Ascending aorta (tissue), 2 donors: ENCODE measurements around the gene INPP4A. TPM values are rescaled to one million over a fixed set of nuclear protein-coding genes. Genes with fewer than 3 reads are reported as not detected.

Experiments
- DNase-seq, 2 donors: peaks; one replicate each; pipeline ENCODE4 v3.0.0-alpha.2; 2019; ENCODE audit warnings: low spot score in 2 of 2
- H3K27ac ChIP-seq, 2 donors: fragments of 200-600 bp; sonication (generic); one replicate each; pipeline ENCODE4 v1.5.1; 2016 to 2017; ENCODE audit warnings: mild to moderate bottlenecking in 1 of 2
- H3K27me3 ChIP-seq: fragments of 200-600 bp; sonication (generic); one replicate; pipeline ENCODE4 v1.5.1; 2017
- H3K36me3 ChIP-seq, 2 donors: fragments of 200-600 bp; sonication (generic); one replicate each; pipeline ENCODE4 v1.5.1; 2016
- H3K4me1 ChIP-seq, 2 donors: fragments of 200-600 bp; sonication (generic); one replicate each; pipeline ENCODE4 v1.5.1; 2016 to 2017; ENCODE audit warnings: mild to moderate bottlenecking in 1 of 2
- H3K4me3 ChIP-seq, 2 donors: fragments of 200-600 bp; sonication (generic); one replicate each; pipeline ENCODE4 v1.5.1; 2016 to 2017; ENCODE audit warnings: mild to moderate bottlenecking in 1 of 2
- H3K9me3 ChIP-seq, 2 donors: fragments of 200-600 bp; sonication (generic); one replicate each; pipeline ENCODE4 v1.5.1; 2016
- CTCF ChIP-seq, 3 experiments: fragments of 200-600 bp in 2 of 3; fragments of 450-650 bp in 1 of 3; sonication (generic) in 2 of 3; IDR thresholded peaks; one replicate each; pipeline ENCODE4 v1.5.1; 2016 to 2019; ENCODE audit warnings: antibody characterized with exemption in 3 of 3, mild to moderate bottlenecking in 1 of 3, moderate library complexity in 1 of 3
- intact Hi-C: fragments of 100-400 bp; cut with DNase I; formaldehyde crosslinking; loops from one replicate; pipeline ENCODE4 v1.15.1; 2023
- total RNA-seq: library from RNA; depleted of rRNA; stranded (reverse); fragments of >200 nt; gene quantifications from one replicate; pipeline ENCODE4 v1.1.0, GENCODE V29; 2016

INPP4A gene
- total RNA-seq, 1 donor from 2014 or later = 52.8 TPM

GRCh38 chr2:98577313-98577712 is 132.7 kb downstream of the INPP4A start:
- DNase-seq = no peak
- H3K4me3 ChIP-seq = no peak overlapping the region
- intact Hi-C loops = no loop called here
- H3K4me1 ChIP-seq = no peaks in the 10 kb centered on the region
- no peak for TF ChIP-seq CTCF (IDR thresholded peaks at IDR 0.05)
- H3K9me3 ChIP-seq = no peaks in the 10 kb centered on the region
- no peak overlapping the region for H3K27ac ChIP-seq
- H3K36me3 ChIP-seq = peaks cover 35 to 59% of the 10 kb centered on the region in 2 donors
- H3K27me3 ChIP-seq = no peaks in the 10 kb centered on the region

- H3K9me3 ChIP-seq = no peaks in the 10 kb centered on the region
- H3K27me3 ChIP-seq = no peaks in the 10 kb centered on the region
- TF ChIP-seq CTCF (IDR thresholded peaks at IDR 0.05) = no peak
- H3K27ac ChIP-seq = no peak overlapping the region
- H3K4me1 ChIP-seq = no peaks in the 10 kb centered on the region
- DNase-seq = no peak
- H3K36me3 ChIP-seq = peaks cover 34 to 59% of the 10 kb centered on the region in 2 donors
- no peak overlapping the region for H3K4me3 ChIP-seq
- intact Hi-C loops = no loop called here
Observed at GRCh38 chr2:98578231-98578630, 133.6 kb downstream of the INPP4A start.

- H3K36me3 ChIP-seq = peaks cover 24 to 70% of the 10 kb centered on the region in 2 donors
- no peaks in the 10 kb centered on the region for H3K4me1 ChIP-seq
- no peaks in the 10 kb centered on the region for H3K27me3 ChIP-seq
- TF ChIP-seq CTCF (IDR thresholded peaks at IDR 0.05) = no peak
- no peak overlapping the region for H3K4me3 ChIP-seq
- no peak for DNase-seq
- H3K27ac ChIP-seq = no peak overlapping the region
- intact Hi-C loops = no loop called here
- H3K9me3 ChIP-seq = no peaks in the 10 kb centered on the region
Observed at GRCh38 chr2:98579926-98580325, 135.3 kb downstream of the INPP4A start.

- Histone ChIP-seq H3K27me3 (no peaks in the 10 kb centered on the region), H3K4me1 (no peaks in the 10 kb centered on the region), H3K4me3 (no peak overlapping the region), H3K36me3 (peaks cover 24 to 66% of the 10 kb centered on the region in 2 donors), H3K27ac (no peak overlapping the region), H3K9me3 (no peaks in the 10 kb centered on the region)
- TF ChIP-seq CTCF (IDR thresholded peaks at IDR 0.05) = no peak
- no peak for DNase-seq
- intact Hi-C loops = no loop called here
Observed at GRCh38 chr2:98580656-98581284, 136.1 kb downstream of the INPP4A start.

- TF ChIP-seq CTCF (IDR thresholded peaks at IDR 0.05) = no peak
- peaks cover 12 to 60% of the 10 kb centered on the region in 2 donors for H3K36me3 ChIP-seq
- H3K4me3 ChIP-seq = no peak overlapping the region
- no peaks in the 10 kb centered on the region for H3K4me1 ChIP-seq
- no peaks in the 10 kb centered on the region for H3K27me3 ChIP-seq
- no peaks in the 10 kb centered on the region for H3K9me3 ChIP-seq
- intact Hi-C loops = no loop called here
- no peak for DNase-seq
- H3K27ac ChIP-seq = no peak overlapping the region
Observed at GRCh38 chr2:98582523-98582922, 137.9 kb downstream of the INPP4A start.

- H3K27ac ChIP-seq = no peak overlapping the region
- no peaks in the 10 kb centered on the region for H3K9me3 ChIP-seq
- H3K4me3 ChIP-seq = no peak overlapping the region
- H3K4me1 ChIP-seq = no peaks in the 10 kb centered on the region
- intact Hi-C loops = no loop called here
- H3K36me3 ChIP-seq = peaks cover 12 to 56% of the 10 kb centered on the region in 2 donors
- no peaks in the 10 kb centered on the region for H3K27me3 ChIP-seq
- no peak for DNase-seq
- TF ChIP-seq CTCF (IDR thresholded peaks at IDR 0.05) = no peak
Observed at GRCh38 chr2:98583276-98583675, 138.6 kb downstream of the INPP4A start.
